ENCODE results near the gene RAX2. TPM values are rescaled to one million over a fixed set of nuclear protein-coding genes. Genes with fewer than 3 reads are reported as not detected.
A peak's percentile ranks its signal among the peaks of the same experiment; 100 is the strongest.

Gene RAX2
- total and polyA plus RNA-seq, 9 of the 15 experiments (the other 6 are each of a cell fraction or from before 2014, with no cell fraction given), result not detected

DNA sequence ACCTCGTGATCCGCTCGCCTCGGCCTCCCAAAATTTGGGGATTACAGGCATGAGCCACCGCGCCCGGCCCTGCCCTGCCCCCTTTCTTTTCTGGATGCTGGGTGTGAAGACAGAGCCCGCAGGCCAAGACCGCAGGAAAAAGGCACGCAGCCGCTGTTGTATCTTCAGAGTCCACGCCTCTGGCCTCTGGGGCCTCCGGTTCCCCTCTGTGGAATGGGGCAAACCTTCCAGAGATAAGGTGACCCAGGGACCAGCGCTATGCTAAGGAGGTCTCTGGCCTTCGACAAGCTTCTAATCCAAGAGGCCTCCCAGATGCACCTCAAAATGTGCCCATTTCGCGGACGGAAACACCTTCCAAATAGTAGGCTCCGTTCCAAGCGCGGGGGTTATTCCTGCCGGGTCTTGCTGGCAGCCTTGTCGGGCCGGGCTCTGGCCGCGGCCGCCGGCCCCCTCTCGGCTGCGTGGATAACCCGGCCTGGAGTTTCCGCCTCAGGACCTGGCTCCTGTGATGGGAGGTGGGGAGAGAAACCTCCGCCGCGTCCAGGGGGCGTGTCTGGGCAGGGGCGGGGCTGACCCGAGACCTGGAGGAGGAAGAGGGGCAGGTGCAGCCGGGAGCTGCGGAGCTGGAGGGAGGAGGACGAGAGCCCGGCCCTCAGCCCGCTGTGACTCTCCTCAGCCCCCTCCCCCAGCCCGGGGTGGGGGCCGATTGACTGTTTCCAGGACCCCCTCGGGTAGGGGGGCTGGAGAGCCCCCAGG lies 50.7 kb downstream of the RAX2 start (continued):
- TF ChIP-seq, protein P1, sequence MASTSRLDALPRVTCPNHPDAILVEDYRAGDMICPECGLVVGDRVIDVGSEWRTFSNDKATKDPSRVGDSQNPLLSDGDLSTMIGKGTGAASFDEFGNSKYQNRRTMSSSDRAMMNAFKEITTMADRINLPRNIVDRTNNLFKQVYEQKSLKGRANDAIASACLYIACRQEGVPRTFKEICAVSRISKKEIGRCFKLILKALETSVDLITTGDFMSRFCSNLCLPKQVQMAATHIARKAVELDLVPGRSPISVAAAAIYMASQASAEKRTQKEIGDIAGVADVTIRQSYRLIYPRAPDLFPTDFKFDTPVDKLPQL (IDR thresholded peaks at IDR 0.05; ENCODE audit: extremely low read depth, insufficient read length), result no peak
- TF ChIP-seq PML (IDR thresholded peaks at IDR 0.05; ENCODE audit: low read length) (no peak), RB1 (IDR thresholded peaks at IDR 0.05; ENCODE audit: low read depth) (peak; percentile 97), TCF7L2 (IDR thresholded peaks at IDR 0.05; ENCODE audit: low read depth, low read length) (0 out of 2 replicates have a peak, but pooled peaks have one; percentile 37), RAD51 (IDR thresholded peaks at IDR 0.05; ENCODE audit: borderline replicate concordance, low read depth) (peak; percentile 42; the same call in 1 of the 2 replicates), TBL1XR1 (IDR thresholded peaks at IDR 0.05; ENCODE audit: low read length in 2 of 2) (peak; percentile 69 to 82; a peak in 2 of 4 replicates), NFXL1 (CRISPR knock-in tag; IDR thresholded peaks at IDR 0.05) (no peak), PCBP1 (IDR thresholded peaks at IDR 0.05; ENCODE audit: low read depth, low read length, poor library complexity, severe bottlenecking) (peak; percentile 100), MTF1 (CRISPR knock-in tag; IDR thresholded peaks at IDR 0.05; ENCODE audit: borderline replicate concordance) (no peak), BRD4 (IDR thresholded peaks at IDR 0.05) (no peak), FOXA1 (IDR thresholded peaks at IDR 0.05; ENCODE audit: borderline replicate concordance) (no peak), NR2C2 (CRISPR knock-in tag; IDR thresholded peaks at IDR 0.05) (no peak), NR2C2 (tag; IDR thresholded peaks at IDR 0.05) (peak; percentile 52; the same call in 1 of the 2 replicates)
- TF ChIP-seq, protein P2, sequence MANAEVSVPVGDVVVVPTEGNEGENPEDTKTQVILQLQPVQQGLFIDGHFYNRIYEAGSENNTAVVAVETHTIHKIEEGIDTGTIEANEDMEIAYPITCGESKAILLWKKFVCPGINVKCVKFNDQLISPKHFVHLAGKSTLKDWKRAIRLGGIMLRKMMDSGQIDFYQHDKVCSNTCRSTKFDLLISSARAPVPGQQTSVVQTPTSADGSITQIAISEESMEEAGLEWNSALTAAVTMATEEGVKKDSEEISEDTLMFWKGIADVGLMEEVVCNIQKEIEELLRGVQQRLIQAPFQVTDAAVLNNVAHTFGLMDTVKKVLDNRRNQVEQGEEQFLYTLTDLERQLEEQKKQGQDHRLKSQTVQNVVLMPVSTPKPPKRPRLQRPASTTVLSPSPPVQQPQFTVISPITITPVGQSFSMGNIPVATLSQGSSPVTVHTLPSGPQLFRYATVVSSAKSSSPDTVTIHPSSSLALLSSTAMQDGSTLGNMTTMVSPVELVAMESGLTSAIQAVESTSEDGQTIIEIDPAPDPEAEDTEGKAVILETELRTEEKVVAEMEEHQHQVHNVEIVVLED (CRISPR knock-in tag; IDR thresholded peaks at IDR 0.05), result no peak
- TF ChIP-seq, protein P3, sequence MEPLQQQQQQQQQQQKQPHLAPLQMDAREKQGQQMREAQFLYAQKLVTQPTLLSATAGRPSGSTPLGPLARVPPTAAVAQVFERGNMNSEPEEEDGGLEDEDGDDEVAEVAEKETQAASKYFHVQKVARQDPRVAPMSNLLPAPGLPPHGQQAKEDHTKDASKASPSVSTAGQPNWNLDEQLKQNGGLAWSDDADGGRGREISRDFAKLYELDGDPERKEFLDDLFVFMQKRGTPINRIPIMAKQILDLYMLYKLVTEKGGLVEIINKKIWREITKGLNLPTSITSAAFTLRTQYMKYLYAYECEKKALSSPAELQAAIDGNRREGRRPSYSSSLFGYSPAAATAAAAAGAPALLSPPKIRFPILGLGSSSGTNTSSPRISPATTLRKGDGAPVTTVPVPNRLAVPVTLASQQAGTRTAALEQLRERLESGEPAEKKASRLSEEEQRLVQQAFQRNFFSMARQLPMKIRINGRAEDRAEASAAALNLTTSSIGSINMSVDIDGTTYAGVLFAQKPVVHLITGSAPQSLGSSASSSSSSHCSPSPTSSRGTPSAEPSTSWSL (CRISPR knock-in tag; IDR thresholded peaks at IDR 0.05; ENCODE audit: borderline replicate concordance), result no peak
- TF ChIP-seq, protein P4, sequence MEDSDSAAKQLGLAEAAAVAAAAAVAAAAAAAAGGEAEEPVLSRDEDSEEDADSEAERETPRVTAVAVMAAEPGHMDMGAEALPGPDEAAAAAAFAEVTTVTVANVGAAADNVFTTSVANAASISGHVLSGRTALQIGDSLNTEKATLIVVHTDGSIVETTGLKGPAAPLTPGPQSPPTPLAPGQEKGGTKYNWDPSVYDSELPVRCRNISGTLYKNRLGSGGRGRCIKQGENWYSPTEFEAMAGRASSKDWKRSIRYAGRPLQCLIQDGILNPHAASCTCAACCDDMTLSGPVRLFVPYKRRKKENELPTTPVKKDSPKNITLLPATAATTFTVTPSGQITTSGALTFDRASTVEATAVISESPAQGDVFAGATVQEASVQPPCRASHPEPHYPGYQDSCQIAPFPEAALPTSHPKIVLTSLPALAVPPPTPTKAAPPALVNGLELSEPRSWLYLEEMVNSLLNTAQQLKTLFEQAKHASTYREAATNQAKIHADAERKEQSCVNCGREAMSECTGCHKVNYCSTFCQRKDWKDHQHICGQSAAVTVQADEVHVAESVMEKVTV (CRISPR knock-in tag; IDR thresholded peaks at IDR 0.05), result no peak
- TF ChIP-seq, protein P5, sequence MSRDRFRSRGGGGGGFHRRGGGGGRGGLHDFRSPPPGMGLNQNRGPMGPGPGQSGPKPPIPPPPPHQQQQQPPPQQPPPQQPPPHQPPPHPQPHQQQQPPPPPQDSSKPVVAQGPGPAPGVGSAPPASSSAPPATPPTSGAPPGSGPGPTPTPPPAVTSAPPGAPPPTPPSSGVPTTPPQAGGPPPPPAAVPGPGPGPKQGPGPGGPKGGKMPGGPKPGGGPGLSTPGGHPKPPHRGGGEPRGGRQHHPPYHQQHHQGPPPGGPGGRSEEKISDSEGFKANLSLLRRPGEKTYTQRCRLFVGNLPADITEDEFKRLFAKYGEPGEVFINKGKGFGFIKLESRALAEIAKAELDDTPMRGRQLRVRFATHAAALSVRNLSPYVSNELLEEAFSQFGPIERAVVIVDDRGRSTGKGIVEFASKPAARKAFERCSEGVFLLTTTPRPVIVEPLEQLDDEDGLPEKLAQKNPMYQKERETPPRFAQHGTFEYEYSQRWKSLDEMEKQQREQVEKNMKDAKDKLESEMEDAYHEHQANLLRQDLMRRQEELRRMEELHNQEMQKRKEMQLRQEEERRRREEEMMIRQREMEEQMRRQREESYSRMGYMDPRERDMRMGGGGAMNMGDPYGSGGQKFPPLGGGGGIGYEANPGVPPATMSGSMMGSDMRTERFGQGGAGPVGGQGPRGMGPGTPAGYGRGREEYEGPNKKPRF (IDR thresholded peaks at IDR 0.05; ENCODE audit: low read depth, low read length), result no peak
- TF ChIP-seq, protein P6, sequence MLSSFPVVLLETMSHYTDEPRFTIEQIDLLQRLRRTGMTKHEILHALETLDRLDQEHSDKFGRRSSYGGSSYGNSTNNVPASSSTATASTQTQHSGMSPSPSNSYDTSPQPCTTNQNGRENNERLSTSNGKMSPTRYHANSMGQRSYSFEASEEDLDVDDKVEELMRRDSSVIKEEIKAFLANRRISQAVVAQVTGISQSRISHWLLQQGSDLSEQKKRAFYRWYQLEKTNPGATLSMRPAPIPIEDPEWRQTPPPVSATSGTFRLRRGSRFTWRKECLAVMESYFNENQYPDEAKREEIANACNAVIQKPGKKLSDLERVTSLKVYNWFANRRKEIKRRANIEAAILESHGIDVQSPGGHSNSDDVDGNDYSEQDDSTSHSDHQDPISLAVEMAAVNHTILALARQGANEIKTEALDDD (IDR thresholded peaks at IDR 0.05), result no peak

Data from K562 (cell line).